Activated CD8-positive, alpha-beta memory T cell treated with anti-CD3 and anti-CD28 coated beads for 1 hour (primary cell): ENCODE results near the gene MTHFD2L.

ENCODE experiments used
- DNase-seq, 2 donors: peaks; one replicate each; pipeline ENCODE4 v3.0.0-alpha.2; 2020; ENCODE audit warnings: low read depth in 1 of 2; ENCODE audit errors: extremely low read depth in 1 of 2

MTHFD2L gene

DNA sequence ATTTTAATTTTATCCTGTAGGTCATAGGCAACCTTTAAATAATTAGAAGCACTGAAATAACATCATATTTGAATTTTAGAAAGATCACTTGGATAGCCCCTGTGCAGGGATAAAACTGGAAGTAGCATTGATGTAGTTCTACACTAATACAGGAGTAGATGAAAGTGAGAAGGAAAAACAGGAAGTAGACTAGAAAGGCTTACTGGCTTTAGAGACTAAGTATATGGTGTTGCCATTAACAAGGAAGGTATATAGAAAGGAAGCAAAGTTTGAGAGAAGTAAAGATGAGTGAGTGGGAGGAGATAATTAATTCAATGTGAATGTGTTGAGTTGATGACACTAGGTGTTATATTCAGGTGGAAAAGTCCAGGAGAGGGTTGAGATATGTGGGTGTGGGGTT lies 77.2 kb downstream of the MTHFD2L start:
- DNase-seq: no peak

DNA sequence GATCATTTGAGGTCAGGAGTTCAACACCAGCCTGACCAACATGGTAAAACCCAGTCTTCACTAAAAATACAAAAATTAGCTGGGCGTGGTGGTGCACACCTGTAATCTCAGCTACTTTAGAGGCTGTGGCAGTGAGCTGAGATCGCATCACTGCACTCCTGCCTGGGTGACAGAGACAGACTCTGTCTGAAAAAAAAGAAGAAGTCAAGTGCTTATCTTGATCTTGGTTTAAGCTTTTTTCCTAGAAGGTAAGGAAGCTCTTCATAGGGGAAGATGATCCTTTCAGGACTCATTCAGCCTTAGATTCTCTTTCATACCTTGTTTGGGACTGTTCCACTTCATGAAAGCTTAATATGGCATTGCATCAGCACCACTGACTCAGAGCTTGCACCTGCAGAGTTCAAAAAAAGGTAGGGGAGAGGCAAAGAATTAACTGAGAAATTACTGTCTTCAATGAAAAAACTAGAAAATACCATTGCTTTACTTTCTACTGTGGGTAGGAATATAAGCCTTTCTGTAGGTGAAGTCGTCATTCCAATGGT lies 79.6 kb downstream of the MTHFD2L start:
- no peak for DNase-seq

DNA sequence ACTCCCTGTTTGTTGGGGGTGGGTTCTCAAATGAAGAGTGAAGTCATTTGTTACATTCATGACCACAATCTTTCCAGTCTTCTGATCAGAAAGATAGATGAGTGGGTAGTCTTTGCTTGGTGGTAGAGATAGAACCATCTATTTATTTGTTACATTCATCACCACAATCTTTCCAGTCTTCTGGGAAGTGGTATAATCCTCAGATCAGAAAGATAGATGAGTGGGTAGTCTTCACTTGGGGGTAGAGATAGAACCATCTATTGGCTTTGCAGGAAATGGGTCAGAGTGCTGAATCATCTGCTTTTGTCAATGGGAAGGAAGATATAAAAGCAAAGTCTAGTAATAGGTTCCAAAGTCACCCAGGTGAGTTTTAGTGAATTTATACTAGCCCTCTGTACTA lies 86.1 kb downstream of the MTHFD2L start:
- DNase-seq: no peak

DNA sequence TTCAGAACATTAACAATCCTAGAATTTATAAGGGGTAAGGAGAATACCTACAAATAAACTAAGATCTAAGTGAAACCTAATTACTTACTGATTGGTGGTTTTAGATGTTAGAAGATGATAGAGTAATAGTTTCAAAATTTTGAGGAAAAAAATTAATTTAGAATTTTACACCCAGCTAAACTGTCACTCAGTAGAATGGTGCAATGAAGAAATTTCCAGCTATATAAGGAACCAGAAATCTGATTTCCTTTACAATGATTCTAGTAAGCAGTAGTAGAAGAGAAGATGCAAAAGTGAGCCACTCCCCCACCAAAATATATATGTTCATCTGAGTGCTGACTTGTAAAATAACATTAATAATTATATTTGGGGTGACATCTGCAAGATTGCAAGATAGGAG lies 95.0 kb downstream of the MTHFD2L start:
- DNase-seq: no peak

DNA sequence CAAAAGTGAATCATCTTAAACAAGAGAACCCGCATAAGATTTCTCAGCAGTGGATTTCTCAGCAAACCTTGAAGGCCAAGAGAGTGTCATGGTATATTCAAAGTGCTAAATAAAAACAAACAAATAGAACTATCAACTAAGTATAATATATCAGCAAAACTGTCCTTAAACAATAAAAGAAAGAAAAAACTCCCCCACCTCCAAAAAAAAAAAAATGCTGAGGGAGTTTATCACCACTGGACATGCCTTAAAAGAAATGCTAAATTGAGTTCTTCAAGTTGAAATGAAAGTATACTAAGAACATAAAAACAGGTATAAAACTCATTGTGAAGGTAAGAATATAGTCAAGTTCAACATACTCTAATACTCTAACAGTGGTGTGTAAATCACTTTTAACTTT lies 96.5 kb downstream of the MTHFD2L start:
- no peak for DNase-seq

DNA sequence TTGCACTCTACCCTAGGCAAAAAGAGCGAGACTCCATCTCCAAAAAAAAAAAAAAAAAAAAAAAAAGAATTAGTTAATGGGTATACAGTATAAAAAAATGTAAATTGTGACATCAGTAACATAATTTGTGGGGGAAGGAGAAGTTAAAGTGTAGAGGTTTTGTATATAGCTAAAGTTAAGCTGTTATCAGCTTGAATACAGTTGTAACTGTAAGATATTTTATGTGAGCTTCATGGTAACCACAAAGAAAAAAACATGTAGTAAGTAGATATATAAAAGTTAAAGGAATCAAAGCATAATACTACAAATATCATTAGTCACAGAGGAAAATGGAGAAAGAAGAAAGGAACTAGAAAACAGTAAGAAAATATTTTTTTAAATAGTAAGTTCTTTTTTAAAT lies 97.2 kb downstream of the MTHFD2L start:
- no peak for DNase-seq

DNA sequence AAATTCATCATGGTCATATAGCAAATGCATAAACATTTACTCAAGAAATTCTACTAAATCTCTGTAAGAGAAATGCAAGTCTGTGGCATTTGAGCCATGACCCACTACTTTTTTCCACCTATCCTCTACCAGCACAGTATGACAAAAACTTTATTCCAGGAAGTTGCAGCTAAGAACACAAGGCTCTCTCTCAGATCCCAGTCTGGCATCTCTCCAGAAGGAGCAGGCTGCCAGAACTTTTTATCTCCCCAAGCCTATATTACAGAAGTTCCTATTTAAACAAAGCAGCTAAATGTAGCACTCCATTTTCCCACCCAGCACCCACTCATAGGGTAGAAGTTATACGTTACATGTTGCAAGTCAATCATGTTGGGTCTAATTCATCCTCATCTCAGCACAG lies 101.0 kb downstream of the MTHFD2L start:
- no peak for DNase-seq

DNA sequence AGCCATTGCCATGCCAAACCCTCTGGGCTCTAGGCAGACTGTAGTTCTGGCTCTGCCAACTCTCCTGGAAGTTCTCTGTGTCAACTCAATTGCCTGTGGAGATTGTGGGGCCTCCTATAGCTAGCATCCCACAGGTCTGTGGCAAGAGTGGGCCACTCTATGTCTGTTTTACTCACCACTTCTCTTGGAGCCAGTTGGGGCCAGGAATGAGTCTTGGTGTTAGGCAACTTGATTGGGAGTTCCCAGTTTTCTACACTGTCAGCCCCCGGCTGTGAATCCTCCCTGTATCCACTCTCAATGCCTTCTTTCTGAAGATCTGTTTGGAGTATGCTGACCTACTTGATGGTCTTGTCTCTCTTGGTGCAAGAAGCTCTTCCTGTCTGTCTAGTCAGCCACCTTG lies 102.1 kb downstream of the MTHFD2L start:
- DNase-seq: no peak

DNA sequence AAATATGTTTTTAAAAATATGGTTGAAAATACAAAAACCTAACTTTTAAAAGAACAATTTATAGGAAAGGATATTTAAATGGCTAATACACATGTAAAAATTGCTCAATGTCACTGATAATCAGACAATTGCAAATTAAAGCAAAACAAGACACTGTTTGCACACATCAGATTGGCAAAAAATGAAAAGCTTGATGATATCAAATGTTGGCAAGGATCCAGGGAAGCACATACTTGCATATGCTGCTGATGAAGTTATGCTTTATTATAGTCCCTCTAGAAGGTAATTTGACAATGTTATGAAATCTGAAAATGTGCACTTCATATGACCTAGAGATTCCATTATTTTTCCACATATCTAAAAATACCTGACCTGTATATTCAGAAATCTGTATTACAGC lies 104.6 kb downstream of the MTHFD2L start:
- DNase-seq: no peak

DNA sequence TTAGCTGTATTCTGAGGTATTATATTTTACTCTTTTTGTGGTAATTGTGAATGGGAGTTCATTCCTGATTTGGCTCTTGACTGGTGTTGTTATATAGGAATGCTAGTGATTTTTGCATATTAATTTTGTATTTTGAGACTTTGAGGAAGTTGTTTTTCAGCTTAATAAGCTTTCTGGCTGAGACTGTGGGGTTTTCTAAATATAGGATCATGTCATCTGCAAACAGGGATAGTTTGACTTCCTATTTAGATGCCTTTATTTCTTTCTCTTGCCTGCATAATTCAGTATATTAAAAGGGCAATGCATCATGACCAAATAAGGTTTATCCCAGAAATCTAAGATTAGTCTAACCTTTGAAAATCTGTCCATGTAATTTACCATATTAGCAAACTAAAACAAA lies 105.6 kb downstream of the MTHFD2L start:
- no peak for DNase-seq

DNA sequence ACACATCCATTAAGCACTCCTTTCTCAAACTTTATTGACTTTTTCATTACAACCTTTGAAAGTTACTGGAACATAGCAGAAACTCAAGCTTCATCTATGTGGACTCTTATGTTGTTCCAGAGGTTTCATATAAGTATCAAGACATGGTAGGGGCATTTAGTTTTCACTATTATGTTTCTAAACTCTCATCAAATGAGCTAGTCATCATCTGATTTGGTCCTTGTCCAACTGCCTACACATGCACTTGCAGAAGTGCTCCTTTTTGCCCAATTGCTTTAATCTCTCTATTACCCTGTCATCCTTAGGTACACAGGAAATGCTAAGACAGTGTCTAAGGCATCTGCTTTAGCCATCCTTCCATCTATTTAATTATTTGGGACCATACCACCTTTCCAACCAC lies 108.2 kb downstream of the MTHFD2L start:
- DNase-seq: no peak

DNA sequence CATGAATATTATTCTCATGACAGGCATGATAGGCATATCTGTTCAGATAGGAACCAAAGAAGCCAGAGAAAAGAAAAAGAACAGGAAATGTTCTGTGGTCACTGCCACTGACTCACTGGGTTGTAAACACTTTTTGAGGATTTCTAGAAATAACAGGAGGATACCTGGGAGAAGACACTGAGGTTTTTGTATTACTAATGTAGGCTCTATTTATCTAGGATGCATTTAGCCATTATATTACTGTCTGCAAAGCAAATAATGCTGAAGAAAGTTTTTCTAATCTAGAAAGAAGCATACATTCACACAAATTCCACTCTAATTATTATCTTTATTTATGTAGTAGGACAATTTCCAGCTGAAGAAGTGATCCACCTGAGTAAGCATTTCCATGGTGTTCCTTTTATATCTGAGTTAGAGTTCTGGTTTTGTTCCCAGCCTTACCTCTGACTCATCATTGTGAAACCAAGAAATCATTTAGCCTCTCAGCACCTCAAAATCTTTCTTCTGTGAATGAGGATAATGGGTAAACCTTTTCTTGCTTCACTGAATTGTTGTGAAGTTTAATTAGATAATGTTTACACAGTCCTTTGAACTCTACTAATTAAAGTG lies 110.2 kb downstream of the MTHFD2L start:
- DNase-seq: no peak

DNA sequence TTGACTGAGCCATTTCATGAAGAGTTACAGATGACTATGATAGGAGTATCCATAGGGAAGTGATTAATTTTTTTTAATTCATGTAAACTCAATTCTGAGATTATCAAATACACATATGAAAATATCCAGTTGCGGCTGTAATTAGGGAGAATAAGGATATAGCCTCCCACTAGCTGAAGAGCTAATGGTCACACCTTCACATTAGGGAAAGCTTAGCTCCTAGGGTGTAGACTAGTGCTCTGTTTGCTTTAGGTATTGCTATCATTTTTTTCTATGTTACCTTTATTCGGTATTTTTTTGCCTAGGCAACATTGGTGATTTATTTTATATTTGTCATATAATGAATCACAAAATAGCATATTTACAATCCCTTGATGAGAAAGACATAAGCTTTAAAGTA lies 110.7 kb downstream of the MTHFD2L start:
- no peak for DNase-seq

DNA sequence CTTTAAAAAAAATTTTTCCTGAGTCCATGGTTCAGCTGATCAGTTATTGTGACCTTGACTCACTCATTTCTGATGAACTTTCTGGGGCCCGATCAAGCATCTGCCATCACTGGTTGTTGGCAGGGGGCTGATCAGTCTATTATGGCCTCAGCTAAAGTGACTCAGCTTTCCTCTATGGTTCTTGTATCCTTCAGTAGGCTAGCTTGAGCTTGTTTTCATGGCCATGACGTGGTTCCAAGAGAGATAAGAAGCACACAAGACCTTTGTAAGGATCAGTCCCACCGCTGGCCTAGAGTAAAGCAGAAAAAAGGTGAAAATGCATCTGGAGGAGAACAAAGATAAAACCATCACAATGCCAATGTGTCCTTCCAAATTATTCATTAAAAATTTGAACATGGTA lies 120.6 kb downstream of the MTHFD2L start:
- no peak for DNase-seq

DNA sequence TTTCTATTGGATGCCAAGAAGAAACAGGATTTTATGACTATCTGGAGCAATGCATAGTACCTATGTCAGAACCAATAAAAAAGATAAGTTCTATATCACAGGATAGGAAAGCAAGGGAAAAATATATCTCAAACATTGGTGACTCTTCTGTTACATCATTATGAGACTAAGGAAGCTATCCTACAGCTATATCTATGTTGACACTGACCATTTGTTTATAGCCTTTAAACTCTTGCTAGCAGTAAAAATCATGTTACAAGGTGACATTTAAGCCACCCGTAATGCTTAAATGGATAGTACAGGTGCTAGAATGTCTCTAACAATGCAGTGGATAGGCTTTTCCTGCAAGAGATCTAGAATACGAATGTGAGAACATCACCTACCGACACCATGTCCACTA lies 121.8 kb downstream of the MTHFD2L start:
- DNase-seq: no peak

DNA sequence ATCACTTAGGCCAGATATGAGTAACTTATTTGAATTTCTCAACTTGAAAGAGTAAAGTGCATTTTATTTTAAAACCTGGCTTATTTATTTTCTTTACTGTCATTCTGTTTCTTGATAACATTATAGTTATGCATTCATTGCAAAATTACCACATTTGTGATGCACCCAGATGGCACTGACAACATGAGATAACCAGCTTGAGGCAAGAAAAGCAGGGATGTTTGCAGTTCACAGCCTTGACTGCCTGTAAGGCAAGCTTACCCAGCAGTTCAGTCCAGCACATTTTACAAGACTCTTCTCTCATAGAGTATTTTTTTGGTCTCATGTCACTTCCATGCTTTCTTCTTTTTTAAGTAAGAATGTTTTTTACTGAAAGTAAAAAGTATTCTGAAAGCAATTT lies 125.0 kb downstream of the MTHFD2L start:
- DNase-seq: no peak

DNA sequence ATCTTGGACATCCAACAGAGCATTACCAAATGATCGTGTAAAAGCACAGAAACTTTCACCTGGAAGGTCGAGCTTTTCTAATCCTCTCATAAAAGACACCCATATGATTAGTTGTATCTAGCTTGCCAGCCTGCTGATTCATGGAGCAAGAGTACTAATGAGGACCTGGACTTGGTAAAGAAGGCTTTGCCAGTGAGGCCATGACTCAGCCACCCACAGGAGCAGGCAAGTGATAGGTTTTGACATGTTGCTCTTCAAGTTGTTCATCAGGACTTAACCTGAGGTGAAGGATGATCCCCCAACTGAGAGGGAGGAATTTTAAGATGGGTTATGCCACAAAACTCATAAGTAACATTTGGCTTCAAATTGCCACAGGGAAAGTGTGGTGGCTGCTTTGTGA lies 125.7 kb downstream of the MTHFD2L start:
- DNase-seq: no peak

DNA sequence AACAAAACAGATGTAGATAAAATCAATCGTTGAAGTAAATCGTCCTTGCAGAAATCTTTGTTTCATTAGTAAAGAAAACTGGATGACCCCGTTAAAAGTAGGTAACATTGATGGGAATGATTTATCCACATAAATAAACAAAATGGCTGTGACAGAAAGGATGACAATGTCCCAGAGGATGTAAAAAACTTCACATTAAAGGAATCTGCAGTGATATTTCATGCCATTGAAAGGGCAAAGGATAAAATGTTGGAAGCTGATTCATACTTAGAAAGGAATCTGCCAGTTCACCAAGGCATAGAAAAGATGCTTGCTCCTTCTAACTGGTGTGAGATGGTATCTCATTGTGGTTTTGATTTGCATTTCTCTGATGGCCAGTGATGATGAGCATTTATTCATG lies 126.1 kb downstream of the MTHFD2L start:
- no peak for DNase-seq

DNA sequence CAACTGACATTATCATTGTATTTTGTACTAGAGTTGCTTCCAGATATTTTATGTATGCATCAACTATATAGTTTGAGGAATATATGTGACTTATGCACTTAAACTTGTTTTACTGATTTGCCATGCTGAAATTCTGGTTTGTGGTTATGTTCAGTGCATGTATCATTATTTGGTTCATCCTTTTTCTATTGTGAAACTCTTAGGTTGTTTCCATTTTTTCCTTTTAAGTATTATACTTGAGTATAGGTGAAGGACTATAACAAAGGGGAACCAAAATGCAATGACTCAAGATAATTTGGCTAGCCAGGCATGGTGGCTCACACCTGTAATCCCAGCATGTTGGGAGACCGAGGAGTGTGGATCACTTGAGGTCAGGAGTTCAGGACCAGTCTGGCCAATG lies 129.2 kb downstream of the MTHFD2L start:
- no peak for DNase-seq

DNA sequence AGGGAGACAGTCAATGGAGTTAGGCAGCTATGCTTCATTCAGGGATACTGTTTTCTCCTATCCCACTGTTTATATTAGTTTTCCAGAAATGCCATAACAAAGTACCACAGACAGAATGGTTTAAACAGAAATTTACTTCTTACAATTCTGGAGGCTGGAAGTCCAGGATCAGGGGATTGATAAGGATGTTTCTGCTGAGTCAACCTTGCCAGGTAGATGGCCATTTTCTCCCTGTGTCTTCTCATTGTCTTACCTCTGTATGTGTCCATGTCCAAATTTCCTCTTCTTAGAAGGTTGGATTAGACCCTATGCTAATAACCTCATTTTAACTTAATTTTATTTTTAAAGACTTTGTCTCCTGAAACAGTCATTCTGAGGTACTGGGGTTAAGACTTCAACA lies 129.9 kb downstream of the MTHFD2L start:
- DNase-seq: no peak

DNA sequence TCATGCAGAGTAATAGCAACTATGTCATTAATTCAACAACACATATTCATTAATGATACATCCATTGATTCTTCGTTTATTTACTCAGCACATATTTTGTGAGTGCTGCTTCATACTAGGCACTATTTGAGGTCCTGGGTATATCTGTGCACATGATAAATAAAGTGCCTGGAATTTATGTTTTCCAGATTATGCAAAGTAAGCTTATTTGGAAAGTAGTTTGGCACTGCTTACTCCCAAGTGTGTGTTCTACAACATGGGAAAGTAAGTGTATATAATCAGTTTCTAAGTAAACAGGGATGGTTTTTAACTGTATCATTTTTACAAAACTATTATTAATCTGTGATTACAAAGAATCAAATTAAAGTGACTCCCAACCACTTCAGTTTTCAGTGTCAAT lies 133.6 kb downstream of the MTHFD2L start:
- DNase-seq: no peak

DNA sequence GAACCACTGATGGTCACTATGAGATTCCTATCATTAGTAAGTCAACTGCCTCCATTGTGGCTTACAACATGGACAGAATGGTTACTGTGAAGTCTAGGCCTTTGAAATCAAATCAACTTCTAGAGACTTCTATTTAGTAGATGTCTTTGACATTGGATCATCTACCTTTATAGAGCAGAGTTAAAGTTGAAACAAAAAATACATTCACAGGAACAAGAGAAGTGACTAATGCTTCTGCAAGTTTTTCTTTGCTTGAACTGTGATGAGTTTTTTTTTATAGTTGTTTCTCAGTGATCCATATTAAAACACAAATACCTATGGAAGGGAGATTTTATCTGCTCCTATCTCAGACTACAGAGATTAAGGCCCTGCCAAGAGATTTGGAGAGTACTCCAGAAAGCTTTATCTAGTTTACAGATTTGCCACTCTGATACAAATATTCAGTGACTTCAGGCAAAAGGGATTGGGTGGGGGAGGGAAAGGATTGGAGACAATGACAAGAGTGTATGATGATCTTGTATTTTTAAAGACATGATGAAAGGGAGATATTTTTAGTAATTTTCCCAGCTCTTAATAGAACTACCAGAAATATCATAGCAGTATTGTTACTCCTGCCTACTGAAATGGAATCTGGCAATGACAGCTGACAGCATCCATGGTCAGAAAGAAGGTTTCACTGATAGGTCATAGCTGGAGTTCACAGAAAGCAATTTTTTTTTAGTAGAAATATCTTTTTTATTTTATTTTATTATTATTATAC lies 134.4 kb downstream of the MTHFD2L start:
- DNase-seq: no peak

DNA sequence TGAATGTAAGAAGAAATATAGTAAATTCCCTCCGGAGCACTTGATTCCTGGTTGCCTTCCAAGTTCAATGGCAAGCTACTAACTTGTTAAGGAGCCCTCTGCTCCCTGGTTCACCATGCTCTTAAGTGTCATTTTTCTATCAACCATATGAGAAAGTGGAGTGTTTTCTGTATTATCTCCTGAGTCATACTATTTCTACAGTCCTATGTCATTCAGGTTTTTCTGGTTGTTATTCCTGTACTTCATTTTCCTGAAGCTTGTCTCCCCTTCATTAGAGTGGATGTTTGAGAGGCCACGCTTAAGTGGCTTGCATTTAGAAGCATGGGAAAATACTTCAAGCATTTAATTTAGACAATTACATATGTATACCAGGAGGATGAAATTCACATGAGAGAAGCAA lies 135.6 kb downstream of the MTHFD2L start:
- DNase-seq: no peak
